ENCODE data around the gene UTP25. TPM values are rescaled to one million over a fixed set of nuclear protein-coding genes. Genes with fewer than 3 reads are reported as not detected.

UTP25 gene
- total RNA-seq, 1 experiment from 2014 or later, result 14.3 TPM

GRCh38 chr1:209866201-209866600 lies 38.4 kb downstream of the UTP25 start:
- H3K79me2 ChIP-seq (ENCODE audit: low read length), result no peaks in the 10 kb centered on the region
- no peak overlapping the region for H3K27ac ChIP-seq (ENCODE audit: low read length)
- DNase-seq (no peak), ATAC-seq (no peak)
- no TSS peak for BruUV-seq (replicated peaks)
- H3K9ac ChIP-seq (ENCODE audit: low read length), result no peak overlapping the region
- H3K4me2 ChIP-seq (ENCODE audit: low read length), result no peak overlapping the region
- H3K9me3 ChIP-seq (ENCODE audit: low read length), result no peaks in the 10 kb centered on the region
- H3K4me3 ChIP-seq (ENCODE audit: low read length), result no peak overlapping the region
- ChIA-PET CTCF (no interaction called here), POLR2A (ENCODE audit: unreplicated experiment) (no interaction called here)
- no peaks in the 10 kb centered on the region for H3F3A ChIP-seq (ENCODE audit: low read length, unreplicated experiment)
- H2AFZ ChIP-seq (ENCODE audit: low read length), result no peak overlapping the region
- no peaks in the 10 kb centered on the region for H3K27me3 ChIP-seq (ENCODE audit: low read length)
- peaks cover 4% of the 10 kb centered on the region; the same call in 1 of the 2 replicates for H3K4me1 ChIP-seq (ENCODE audit: insufficient read depth, low read length)
- no peaks in the 10 kb centered on the region for H3K9me2 ChIP-seq (replicated peaks; ENCODE audit: low read length)
- no peaks in the 10 kb centered on the region for H3K36me3 ChIP-seq (ENCODE audit: low read depth, low read length)
- TF ChIP-seq, protein P1, sequence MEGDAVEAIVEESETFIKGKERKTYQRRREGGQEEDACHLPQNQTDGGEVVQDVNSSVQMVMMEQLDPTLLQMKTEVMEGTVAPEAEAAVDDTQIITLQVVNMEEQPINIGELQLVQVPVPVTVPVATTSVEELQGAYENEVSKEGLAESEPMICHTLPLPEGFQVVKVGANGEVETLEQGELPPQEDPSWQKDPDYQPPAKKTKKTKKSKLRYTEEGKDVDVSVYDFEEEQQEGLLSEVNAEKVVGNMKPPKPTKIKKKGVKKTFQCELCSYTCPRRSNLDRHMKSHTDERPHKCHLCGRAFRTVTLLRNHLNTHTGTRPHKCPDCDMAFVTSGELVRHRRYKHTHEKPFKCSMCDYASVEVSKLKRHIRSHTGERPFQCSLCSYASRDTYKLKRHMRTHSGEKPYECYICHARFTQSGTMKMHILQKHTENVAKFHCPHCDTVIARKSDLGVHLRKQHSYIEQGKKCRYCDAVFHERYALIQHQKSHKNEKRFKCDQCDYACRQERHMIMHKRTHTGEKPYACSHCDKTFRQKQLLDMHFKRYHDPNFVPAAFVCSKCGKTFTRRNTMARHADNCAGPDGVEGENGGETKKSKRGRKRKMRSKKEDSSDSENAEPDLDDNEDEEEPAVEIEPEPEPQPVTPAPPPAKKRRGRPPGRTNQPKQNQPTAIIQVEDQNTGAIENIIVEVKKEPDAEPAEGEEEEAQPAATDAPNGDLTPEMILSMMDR (conservative IDR thresholded peaks at IDR 0.05; ENCODE audit: low read depth, low read length), result no peak
- TF ChIP-seq EZH2phosphoT487 (IDR thresholded peaks at IDR 0.05; ENCODE audit: borderline replicate concordance, low read length) (no peak), EZH2 (IDR thresholded peaks at IDR 0.05; ENCODE audit: low read length, unreplicated experiment) (no peak)
- H4K20me1 ChIP-seq (ENCODE audit: low read length), result no peaks in the 10 kb centered on the region
- intact Hi-C loops (cut with micrococcal nuclease), result loop anchor here (10.0 kb wide), 1 partner anchor 259 kb away; no protein-coding TSS in a partner anchor

- no peak overlapping the region for H3K4me2 ChIP-seq (ENCODE audit: low read length)
- no peak overlapping the region for H3K27ac ChIP-seq (ENCODE audit: low read length)
- BruUV-seq (replicated peaks), result no TSS peak
- no peaks in the 10 kb centered on the region for H3F3A ChIP-seq (ENCODE audit: low read length, unreplicated experiment)
- no peaks in the 10 kb centered on the region for H3K9me3 ChIP-seq (ENCODE audit: low read length)
- H4K20me1 ChIP-seq (ENCODE audit: low read length), result no peaks in the 10 kb centered on the region
- no peak for DNase-seq
- TF ChIP-seq, protein P1 (conservative IDR thresholded peaks at IDR 0.05; ENCODE audit: low read depth, low read length), result no peak
- no peak for TF ChIP-seq EZH2phosphoT487 (IDR thresholded peaks at IDR 0.05; ENCODE audit: borderline replicate concordance, low read length)
- no peak for TF ChIP-seq EZH2 (IDR thresholded peaks at IDR 0.05; ENCODE audit: low read length, unreplicated experiment)
- ChIA-PET POLR2A (ENCODE audit: unreplicated experiment) (interaction anchor here (0.5 to 0.7 kb wide), 2 partner anchors 68 to 509 kb away, joined by 3 to 8 read pairs; no protein-coding TSS in a partner anchor), CTCF (no interaction called here)
- no peaks in the 10 kb centered on the region for H3K27me3 ChIP-seq (ENCODE audit: low read length)
- H3K9ac ChIP-seq (ENCODE audit: low read length), result no peak overlapping the region
- H2AFZ ChIP-seq (ENCODE audit: low read length), result no peak overlapping the region
- no peak overlapping the region for H3K4me3 ChIP-seq (ENCODE audit: low read length)
- H3K9me2 ChIP-seq (replicated peaks; ENCODE audit: low read length), result no peaks in the 10 kb centered on the region
- H3K36me3 ChIP-seq (ENCODE audit: low read depth, low read length), result no peaks in the 10 kb centered on the region
- H3K4me1 ChIP-seq (ENCODE audit: insufficient read depth, low read length), result peaks cover 22% of the 10 kb centered on the region
- intact Hi-C loops (cut with micrococcal nuclease), result loop anchor here (10.0 kb wide), 2 partner anchors 255 to 445 kb away; no protein-coding TSS in a partner anchor
- H3K79me2 ChIP-seq (ENCODE audit: low read length), result no peaks in the 10 kb centered on the region
- ATAC-seq, result no peak
These were observed 41.7 kb downstream of the UTP25 start for GRCh38 chr1:209869291-209870149.
